Activated CD4-positive, alpha-beta T cell treated with anti-CD3 and anti-CD28 coated beads, Interleukin-2, amount 50 U/mL, for 24 hours (primary cell): ENCODE measurements around the gene AKIRIN2.

Experiments used
- DNase-seq, 2 donors: peaks; one replicate each; pipeline ENCODE4 v3.0.0-alpha.2; 2020; ENCODE audit warnings: low read depth in 1 of 2, low spot score in 1 of 2

Gene AKIRIN2

GRCh38 chr6:87656857-87657256 lies 45.2 kb downstream of the AKIRIN2 start:
- no peak for DNase-seq

DNA sequence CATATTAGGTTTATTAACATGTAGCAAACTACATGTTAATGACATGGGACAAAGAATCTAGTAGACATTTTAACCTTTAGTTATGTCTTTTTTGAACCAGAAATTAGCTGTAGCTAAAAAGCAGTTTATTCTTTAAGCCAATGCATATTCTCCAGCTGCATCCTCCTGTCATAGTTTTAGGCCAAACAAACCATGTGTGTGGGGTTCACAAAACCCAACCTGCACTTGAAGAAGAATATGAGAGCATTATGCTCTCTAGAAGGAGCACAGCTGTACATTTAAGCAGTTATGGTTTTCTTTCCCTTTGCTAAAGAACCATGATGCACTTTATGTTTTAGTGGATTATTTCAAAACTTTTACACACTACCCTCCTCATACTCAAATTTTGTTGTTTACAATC lies 46.2 kb downstream of the AKIRIN2 start:
- DNase-seq = no peak

- DNase-seq = no peak
Measured at GRCh38 chr6:87654875-87655454, 47.1 kb downstream of the AKIRIN2 start.

GRCh38 chr6:87654122-87654521 lies 47.9 kb downstream of the AKIRIN2 start:
- no peak for DNase-seq

GRCh38 chr6:87653074-87653962 lies 48.7 kb downstream of the AKIRIN2 start:
- DNase-seq = no peak

DNA sequence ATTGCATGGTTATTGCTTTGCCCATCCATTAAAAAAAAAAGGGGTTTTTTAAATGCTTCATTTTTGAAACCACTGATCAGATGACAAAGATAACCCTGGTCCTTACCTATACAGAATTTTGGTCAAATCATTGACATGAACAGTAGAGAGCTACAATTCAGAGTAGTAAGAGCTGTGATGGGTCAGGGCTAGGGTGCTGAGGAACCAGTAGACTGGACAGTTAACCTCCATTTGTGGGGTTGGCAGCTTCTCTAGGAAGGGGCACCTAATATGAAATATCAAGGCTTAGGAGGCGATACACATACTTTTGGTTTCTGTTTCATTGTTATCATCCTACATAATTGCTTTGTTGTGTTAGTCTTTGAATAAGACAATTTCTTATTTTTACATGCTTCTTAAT lies 57.0 kb downstream of the AKIRIN2 start:
- no peak for DNase-seq

GRCh38 chr6:87641065-87641692 lies 60.9 kb downstream of the AKIRIN2 start:
- DNase-seq = no peak

DNA sequence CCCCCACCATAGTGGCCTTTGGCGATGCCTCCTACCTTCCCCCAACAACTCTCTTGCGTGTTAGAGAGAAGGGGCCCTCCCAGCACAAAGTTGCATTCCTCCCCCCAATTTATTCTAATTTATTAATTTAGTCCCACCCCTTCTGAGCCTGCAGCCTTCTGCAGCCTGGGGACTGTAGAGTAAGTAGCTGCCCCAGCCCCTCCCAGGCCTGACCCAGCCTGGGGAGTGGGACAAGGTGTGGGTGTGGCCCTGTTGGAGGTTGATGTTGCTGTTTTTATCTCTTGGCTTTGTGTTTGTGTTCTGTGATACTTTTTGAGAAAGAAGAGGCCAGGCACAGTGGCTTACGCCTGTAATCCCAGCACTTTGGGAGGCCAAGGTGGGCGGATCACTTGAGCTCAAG lies 62.7 kb downstream of the AKIRIN2 start:
- DNase-seq = no peak

DNA sequence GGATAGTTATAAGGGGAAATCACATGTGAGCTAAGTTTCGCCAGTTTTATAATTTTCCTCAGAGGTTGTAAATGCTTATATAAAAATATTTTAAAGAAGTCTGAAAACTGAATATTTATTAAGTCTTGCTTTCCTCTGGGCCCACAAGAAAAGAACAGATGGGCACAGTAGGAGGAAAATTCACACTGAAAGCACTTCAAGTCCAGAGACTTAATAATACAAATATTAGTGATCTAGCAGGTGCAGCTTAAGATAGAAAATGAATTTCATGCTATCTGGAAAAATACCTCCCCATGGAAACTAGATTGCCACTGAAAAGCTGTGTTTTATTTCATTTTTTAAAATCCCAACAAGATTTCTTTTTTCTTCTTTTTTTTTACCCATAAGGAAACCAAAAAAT lies 64.9 kb downstream of the AKIRIN2 start:
- DNase-seq = no peak

DNA sequence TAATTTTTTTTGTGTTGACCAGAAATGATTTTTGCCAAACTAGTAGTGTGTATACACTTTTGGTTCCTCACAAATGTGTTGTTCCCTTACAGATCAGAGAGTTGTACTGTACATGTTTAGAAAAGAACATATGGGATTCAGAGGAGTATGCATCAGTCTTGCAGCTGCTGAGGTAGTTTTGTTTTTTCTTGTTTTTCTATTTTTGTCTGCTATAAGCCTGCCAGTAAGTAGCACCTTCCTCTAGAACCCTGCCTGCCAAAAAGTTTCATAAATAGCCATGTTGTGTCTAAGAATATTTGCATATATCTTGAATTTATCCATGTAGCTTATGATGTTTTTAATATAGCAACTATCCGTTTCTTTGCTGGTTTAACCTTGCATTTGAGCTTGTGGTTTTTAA lies 65.7 kb downstream of the AKIRIN2 start:
- DNase-seq = no peak

DNA sequence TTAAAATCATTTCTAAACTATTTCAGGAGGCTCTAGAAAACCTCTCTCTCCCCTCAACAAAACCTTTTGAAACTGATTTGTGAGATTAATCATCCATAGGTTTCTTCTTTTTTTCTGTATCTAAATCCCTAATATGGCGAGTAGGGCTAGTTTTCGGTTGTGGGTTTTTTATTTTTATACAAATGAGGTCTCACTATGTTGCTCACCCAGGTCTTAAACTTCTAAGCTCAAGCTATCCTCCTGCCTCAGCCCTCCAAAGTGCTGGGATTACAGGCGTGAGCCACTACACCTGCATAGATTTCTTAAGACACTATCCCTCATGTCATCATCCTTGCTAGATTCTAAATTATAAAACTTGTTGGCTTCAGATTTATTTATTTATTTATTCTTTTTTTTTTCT lies 68.2 kb downstream of the AKIRIN2 start:
- DNase-seq = no peak

GRCh38 chr6:87630746-87631145 lies 71.3 kb downstream of the AKIRIN2 start:
- DNase-seq = no peak

GRCh38 chr6:87628881-87629280 lies 73.2 kb downstream of the AKIRIN2 start:
- DNase-seq = no peak

DNA sequence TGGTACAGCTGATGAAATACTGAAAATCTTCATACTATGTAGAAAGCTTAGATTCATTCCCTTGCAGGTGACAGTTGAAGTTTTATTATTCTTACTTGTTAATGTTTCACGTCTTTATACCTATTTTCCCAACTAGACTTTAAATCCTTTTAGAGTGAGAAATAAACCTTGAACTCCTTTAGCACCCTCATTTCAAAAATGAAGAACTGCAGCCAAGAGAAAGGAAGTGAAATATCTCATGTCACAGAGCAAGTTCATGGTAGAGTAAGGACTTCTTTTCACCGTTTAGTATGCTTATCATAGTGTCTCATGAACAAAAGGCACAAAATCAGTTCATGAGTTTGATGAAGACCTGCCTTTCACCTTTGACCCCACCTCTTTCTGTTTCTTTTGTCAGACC lies 73.6 kb downstream of the AKIRIN2 start:
- DNase-seq = no peak
